ENCODE measurements around the gene MRTFA.

The MRTFA gene

DNA sequence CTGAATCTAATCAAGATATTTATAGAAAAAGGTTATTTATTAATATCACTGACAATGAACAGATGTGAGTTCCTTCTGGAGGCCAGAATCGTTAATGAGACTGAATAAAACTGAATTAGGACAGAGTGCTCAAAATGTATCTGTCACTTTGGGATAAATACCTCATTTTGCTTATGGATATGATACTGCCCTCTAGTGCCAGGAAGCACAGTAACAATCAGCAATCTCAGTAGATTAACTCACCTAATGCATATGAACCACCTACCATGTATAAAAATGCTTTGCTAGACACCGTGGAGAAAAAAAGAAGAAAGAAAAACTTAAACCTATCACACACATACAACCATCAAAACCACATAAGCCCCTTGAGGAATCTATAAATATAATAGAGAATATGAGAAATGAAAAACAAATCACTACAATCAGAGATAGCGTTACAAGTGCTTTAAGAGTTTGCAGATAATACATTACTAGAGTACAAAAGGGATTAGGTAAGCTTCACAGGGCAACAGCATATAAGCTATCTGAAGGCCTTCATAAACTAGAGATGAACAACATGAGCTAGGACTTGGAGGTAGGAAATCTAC lies 148.8 kb downstream of the MRTFA start:
- DNase-seq (ENCODE audit: extremely low read depth, low read depth), result no peak
- H3K4me3 ChIP-seq (replicated peaks; ENCODE audit: low read depth, low read length), result no peak overlapping the region
- TF ChIP-seq, protein P1, sequence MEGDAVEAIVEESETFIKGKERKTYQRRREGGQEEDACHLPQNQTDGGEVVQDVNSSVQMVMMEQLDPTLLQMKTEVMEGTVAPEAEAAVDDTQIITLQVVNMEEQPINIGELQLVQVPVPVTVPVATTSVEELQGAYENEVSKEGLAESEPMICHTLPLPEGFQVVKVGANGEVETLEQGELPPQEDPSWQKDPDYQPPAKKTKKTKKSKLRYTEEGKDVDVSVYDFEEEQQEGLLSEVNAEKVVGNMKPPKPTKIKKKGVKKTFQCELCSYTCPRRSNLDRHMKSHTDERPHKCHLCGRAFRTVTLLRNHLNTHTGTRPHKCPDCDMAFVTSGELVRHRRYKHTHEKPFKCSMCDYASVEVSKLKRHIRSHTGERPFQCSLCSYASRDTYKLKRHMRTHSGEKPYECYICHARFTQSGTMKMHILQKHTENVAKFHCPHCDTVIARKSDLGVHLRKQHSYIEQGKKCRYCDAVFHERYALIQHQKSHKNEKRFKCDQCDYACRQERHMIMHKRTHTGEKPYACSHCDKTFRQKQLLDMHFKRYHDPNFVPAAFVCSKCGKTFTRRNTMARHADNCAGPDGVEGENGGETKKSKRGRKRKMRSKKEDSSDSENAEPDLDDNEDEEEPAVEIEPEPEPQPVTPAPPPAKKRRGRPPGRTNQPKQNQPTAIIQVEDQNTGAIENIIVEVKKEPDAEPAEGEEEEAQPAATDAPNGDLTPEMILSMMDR (IDR thresholded peaks at IDR 0.05; ENCODE audit: low read depth, low read length, missing control alignments), result peak; percentile 65

GRCh38 chr22:40486962-40487602 lies 149.4 kb downstream of the MRTFA start:
- TF ChIP-seq, protein P1 (IDR thresholded peaks at IDR 0.05; ENCODE audit: low read depth, low read length, missing control alignments), result no peak

DNA sequence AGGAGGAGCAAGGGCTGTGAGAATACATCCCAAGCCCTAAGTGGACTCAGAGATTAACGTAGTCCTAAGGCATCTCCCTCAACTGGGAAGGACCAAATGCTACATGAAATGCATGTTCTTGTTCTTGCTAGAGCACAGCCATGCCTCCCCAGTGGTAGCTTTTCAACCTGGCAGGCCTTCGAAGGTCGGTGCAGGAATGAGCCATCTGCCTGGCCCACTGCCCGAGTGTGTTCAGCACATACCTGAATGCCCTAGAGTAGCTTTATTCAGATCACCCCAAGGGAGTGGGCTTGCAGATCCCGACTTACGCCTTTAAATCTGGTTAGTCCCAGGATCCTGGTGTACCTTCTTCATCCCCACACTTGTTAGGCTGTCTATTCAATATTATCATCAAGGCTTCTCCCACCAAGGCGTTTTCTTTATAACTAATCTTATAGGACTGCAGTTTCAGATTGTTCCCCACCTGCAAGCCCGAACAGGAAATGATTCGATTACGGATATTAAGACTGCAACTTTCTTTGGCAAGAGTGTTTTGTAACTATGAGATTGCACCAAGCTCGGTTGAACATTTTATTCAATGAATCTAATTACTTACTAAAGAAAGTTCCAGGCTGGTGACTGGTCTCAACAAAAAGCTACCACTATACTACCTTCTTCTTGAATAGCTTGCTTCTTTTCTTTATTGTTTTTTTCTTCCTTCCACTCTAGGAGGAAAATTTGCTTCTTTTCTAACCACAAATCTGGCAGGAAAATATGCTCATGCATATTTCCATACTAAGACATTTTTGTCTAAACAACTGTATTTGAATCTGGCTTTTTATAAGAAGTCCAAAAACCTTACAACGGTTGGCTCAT lies 150.5 kb downstream of the MRTFA start:
- TF ChIP-seq, protein P1 (IDR thresholded peaks at IDR 0.05; ENCODE audit: low read depth, low read length, missing control alignments), result no peak
- no peak for DNase-seq (ENCODE audit: extremely low read depth, low read depth)
- H3K4me3 ChIP-seq (replicated peaks; ENCODE audit: low read depth, low read length), result no peak overlapping the region

More at GRCh38 chr22:40486962-40487602, 149.4 kb downstream of the MRTFA start:
- no peak overlapping the region for H3K4me3 ChIP-seq (replicated peaks; ENCODE audit: low read depth, low read length)
- DNase-seq (ENCODE audit: extremely low read depth, low read depth), result no peak

DNA sequence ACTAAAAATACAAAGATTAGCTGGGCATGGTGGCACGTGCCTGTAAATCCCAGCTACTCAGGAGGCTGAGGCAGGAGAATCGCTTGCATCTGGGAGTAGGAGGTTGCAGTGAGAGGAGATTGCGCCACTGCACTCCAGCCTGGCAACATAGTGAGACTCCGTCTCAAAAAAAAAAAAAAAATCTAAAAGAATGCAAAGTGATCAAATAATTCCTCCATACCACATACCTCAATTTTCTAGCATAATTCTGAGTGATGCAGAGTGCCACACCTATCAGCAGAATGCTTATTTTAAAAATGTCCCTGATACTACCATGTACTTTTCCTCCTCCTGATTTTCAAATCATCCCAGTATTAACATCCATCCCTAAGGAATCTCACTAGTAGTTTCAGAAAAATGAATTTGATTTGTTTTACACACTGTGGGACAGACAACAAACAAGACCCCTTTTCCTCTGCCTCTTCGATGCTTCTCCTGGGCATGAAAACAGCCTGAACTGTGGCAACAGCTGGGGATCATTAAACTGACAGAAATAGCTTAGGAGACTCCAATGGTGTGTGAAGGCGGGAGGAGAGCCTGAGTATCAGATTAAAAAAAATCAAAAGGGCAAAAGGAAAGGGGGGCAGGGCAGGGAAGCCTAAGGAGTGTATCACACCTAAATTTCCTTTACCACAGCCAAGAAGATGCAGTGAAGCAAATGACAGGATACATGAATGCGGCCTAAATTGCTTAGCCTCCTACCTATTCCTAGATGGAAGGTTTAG lies 151.4 kb downstream of the MRTFA start:
- DNase-seq (ENCODE audit: extremely low read depth, low read depth), result no peak
- H3K4me3 ChIP-seq (replicated peaks; ENCODE audit: low read depth, low read length), result no peak overlapping the region
- TF ChIP-seq, protein P1 (IDR thresholded peaks at IDR 0.05; ENCODE audit: low read depth, low read length, missing control alignments), result no peak

- TF ChIP-seq, protein P1 (IDR thresholded peaks at IDR 0.05; ENCODE audit: low read depth, low read length, missing control alignments), result no peak
- H3K4me3 ChIP-seq (replicated peaks; ENCODE audit: low read depth, low read length), result no peak overlapping the region
- no peak for DNase-seq (ENCODE audit: extremely low read depth, low read depth)
Measured at GRCh38 chr22:40482886-40483285, 153.6 kb downstream of the MRTFA start.

DNA sequence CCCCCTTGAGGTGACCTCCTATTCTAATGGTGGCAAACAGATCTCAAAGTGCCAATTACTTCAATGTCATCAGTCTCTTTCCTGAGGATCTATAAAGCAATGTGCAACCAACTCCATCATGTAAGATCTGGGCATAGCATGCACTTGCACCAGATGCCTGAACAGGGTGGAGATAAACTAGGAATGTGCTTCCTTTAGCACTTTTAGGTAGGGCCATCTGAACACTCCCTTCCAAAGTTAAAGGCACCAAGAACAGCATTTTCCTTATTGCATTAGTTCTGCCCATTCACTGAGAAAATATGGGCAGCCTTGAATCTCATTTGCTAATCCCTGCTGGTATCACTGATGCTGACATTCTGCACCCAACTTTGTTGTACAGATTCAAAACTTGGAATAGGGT lies 154.1 kb downstream of the MRTFA start:
- no peak overlapping the region for H3K4me3 ChIP-seq (replicated peaks; ENCODE audit: low read depth, low read length)
- DNase-seq (ENCODE audit: extremely low read depth, low read depth), result no peak
- TF ChIP-seq, protein P1 (IDR thresholded peaks at IDR 0.05; ENCODE audit: low read depth, low read length, missing control alignments), result no peak

Measured in HFF-Myc (cell line).